Activated CD8-positive, alpha-beta T cell treated with anti-CD3 and anti-CD28 coated beads for 36 hours (primary cell): ENCODE measurements around the gene STOML1. TPM values are rescaled to one million over a fixed set of nuclear protein-coding genes. Genes with fewer than 3 reads are reported as not detected.

Experiments
- ATAC-seq: fragments of 200-7000 bp; cut with Tn5 transposase; one replicate; pipeline ENCODE4 v1.10.0; 2021; ENCODE audit warnings: mild to moderate bottlenecking, moderate library complexity
- CTCF ChIA-PET: fragments of 350-600 bp; sonication (Branson Sonifier 250); formaldehyde crosslinking; loops from one replicate; lab custom pipeline; 2021; ENCODE audit warnings: antibody characterized with exemption; lab: Charles Lee
- POLR2A ChIA-PET: fragments of 350-600 bp; sonication (Branson Sonifier 250); formaldehyde crosslinking; loops from one replicate; lab custom pipeline; 2021; ENCODE audit warnings: antibody characterized with exemption; lab: Charles Lee
- DNase-seq: peaks from one replicate; pipeline ENCODE4 v3.0.0-alpha.2; 2020
- H3K27ac Mint-ChIP-seq: one replicate; pipeline ENCODE4 v1.8.0; 2021; ENCODE audit warnings: mild to moderate bottlenecking, mixed read lengths
- H3K27me3 Mint-ChIP-seq: one replicate; pipeline ENCODE4 v1.8.0; 2021; ENCODE audit warnings: mixed read lengths
- H3K36me3 Mint-ChIP-seq: one replicate; pipeline ENCODE4 v1.8.0; 2021; ENCODE audit warnings: low read depth, mixed read lengths
- H3K4me1 Mint-ChIP-seq: one replicate; pipeline ENCODE4 v1.8.0; 2021; ENCODE audit warnings: low read depth, mixed read lengths
- H3K4me3 Mint-ChIP-seq: one replicate; pipeline ENCODE4 v1.8.0; 2021; ENCODE audit warnings: mild to moderate bottlenecking, moderate library complexity, mixed read lengths
- H3K9me3 Mint-ChIP-seq: one replicate; pipeline ENCODE4 v1.8.0; 2021; ENCODE audit warnings: mixed read lengths
- intact Hi-C: fragments of 100-400 bp; cut with micrococcal nuclease; formaldehyde crosslinking; loops from one replicate; pipeline ENCODE4 v1.10.0; 2022
- total RNA-seq, 2 experiments: library from RNA; stranded (reverse); gene quantifications; one replicate each; pipeline ENCODE4 v1.2.3, GENCODE V29; 2021
- TF ChIP-seq, protein P1 (sequence below): fragments of 200-600 bp; IDR thresholded peaks from one replicate; pipeline ENCODE4 v1.8.0; 2022; ENCODE audit warnings: antibody characterized with exemption, mild to moderate bottlenecking

Gene STOML1
- total RNA-seq, 2 experiments from 2014 or later = 5.2 to 6.5 TPM

DNA sequence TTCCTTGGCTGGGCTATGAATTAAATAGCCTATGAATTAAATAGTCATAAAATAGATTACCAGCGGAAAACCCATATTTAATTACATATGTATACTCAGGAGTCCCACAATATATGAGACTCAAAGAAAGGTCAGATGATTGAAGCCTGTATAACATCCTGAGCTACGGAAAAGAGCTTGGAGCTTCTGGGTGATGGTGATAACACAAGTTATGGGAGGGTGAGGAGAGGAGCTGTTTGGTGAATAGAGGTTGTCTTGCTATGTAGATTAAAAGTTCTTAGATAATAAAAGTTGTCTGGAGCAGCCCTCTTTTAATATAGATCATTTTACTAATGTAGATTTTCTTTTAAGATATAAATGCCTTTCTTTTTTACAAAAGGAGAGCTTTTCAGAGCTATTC lies 4.2 kb upstream of the STOML1 start:
- Mint-ChIP-seq H3K4me3 (peak overlapping the region; percentile 91), H3K27ac (peak overlapping the region; percentile 93), H3K36me3 (peaks cover 31% of the 10 kb centered on the region), H3K4me1 (peaks cover 59% of the 10 kb centered on the region), H3K27me3 (no peaks in the 10 kb centered on the region), H3K9me3 (no peaks in the 10 kb centered on the region)
- DNase-seq (no peak), ATAC-seq (no peak)
- intact Hi-C loops = no loop called here
- TF ChIP-seq, protein P1, sequence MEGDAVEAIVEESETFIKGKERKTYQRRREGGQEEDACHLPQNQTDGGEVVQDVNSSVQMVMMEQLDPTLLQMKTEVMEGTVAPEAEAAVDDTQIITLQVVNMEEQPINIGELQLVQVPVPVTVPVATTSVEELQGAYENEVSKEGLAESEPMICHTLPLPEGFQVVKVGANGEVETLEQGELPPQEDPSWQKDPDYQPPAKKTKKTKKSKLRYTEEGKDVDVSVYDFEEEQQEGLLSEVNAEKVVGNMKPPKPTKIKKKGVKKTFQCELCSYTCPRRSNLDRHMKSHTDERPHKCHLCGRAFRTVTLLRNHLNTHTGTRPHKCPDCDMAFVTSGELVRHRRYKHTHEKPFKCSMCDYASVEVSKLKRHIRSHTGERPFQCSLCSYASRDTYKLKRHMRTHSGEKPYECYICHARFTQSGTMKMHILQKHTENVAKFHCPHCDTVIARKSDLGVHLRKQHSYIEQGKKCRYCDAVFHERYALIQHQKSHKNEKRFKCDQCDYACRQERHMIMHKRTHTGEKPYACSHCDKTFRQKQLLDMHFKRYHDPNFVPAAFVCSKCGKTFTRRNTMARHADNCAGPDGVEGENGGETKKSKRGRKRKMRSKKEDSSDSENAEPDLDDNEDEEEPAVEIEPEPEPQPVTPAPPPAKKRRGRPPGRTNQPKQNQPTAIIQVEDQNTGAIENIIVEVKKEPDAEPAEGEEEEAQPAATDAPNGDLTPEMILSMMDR = no peak
- POLR2A ChIA-PET = interaction anchor here (0.6 to 1.2 kb wide), 3 partner anchors 10 to 363 kb away, joined by 3 to 9 read pairs (median 4); no protein-coding TSS in a partner anchor
- CTCF ChIA-PET = interaction anchor here (0.8 to 1.6 kb wide), 5 partner anchors 11 to 32 kb away, joined by 4 to 13 read pairs (median 4); no protein-coding TSS in a partner anchor

GRCh38 chr15:73994912-73995622 lies 3.0 kb upstream of the STOML1 start:
- peak overlapping the region; percentile 93 for H3K27ac Mint-ChIP-seq
- ChIA-PET POLR2A (interaction anchor here (1.1 to 2.9 kb wide), 4 partner anchors 12 to 37 kb away, joined by 3 to 24 read pairs (median 9); no protein-coding TSS in a partner anchor), CTCF (interaction anchor here (0.9 to 11.4 kb wide), 8 partner anchors 9 to 54 kb away, joined by 3 to 106 read pairs (median 6); no protein-coding TSS in a partner anchor)
- peaks cover 31% of the 10 kb centered on the region for H3K36me3 Mint-ChIP-seq
- no peaks in the 10 kb centered on the region for H3K27me3 Mint-ChIP-seq
- DNase-seq (peak; percentile 23), ATAC-seq (no peak)
- H3K4me1 Mint-ChIP-seq = peaks cover 56% of the 10 kb centered on the region
- intact Hi-C loops = no loop called here
- TF ChIP-seq, protein P1 = no peak
- peak overlapping the region; percentile 91 for H3K4me3 Mint-ChIP-seq
- no peaks in the 10 kb centered on the region for H3K9me3 Mint-ChIP-seq

DNA sequence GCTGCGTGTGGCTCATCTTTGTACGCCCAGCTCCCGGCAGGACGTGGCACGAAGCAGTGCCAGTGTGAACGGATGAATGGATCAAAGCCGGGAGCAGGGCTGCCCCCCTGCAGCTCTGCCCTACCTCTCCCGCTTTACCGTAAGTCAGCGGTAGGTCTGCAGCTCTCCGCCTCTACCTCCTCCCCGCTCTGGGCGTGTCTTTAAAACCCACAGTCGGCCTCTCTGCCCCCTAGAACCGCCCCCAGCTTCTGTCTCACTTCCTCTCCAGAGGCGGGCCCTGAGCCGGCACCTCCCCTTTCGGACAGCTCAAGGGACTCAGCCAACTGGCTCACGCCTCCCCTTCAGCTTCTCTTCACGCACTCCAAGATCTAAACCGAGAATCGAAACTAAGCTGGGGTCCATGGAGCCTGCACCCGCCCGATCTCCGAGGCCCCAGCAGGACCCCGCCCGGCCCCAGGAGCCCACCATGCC lies 2.4 kb upstream of the STOML1 start, which contains the start of gene PML:
TSS of gene PML (plus strand) at position 304 of the 471 bp plus-strand sequence. CDS start at position 401, 97 bp downstream.
- intact Hi-C loops = no loop called here
- Mint-ChIP-seq H3K36me3 (peaks cover 28% of the 10 kb centered on the region), H3K4me1 (peaks cover 55% of the 10 kb centered on the region), H3K9me3 (no peaks in the 10 kb centered on the region), H3K27me3 (no peaks in the 10 kb centered on the region), H3K4me3 (peak within 1 kb of the TSS; percentile 91), H3K27ac (peak within 1 kb of the TSS; percentile 93)
- ATAC-seq (peak; percentile 89), DNase-seq (peak; percentile 98)
- TF ChIP-seq, protein P1 = no peak
- CTCF ChIA-PET = interaction anchor here (0.9 to 11.4 kb wide), 9 partner anchors 10 to 54 kb away, joined by 3 to 106 read pairs (median 5); no protein-coding TSS in a partner anchor
- POLR2A ChIA-PET = interaction anchor here (1.1 to 2.9 kb wide), 4 partner anchors 12 to 36 kb away, joined by 3 to 24 read pairs (median 9); no protein-coding TSS in a partner anchor

GRCh38 chr15:73993211-73993994 lies 1.3 kb upstream of the STOML1 start:
- TF ChIP-seq, protein P1 = no peak
- POLR2A ChIA-PET = interaction anchor here (2.0 to 2.9 kb wide), 3 partner anchors 11 to 15 kb away, joined by 7 to 24 read pairs (median 11); no protein-coding TSS in a partner anchor
- DNase-seq = no peak
- no peaks in the 10 kb centered on the region for H3K27me3 Mint-ChIP-seq
- ATAC-seq = no peak
- no peaks in the 10 kb centered on the region for H3K9me3 Mint-ChIP-seq
- peak overlapping the region; percentile 91 for H3K4me3 Mint-ChIP-seq
- H3K27ac Mint-ChIP-seq = peak overlapping the region; percentile 93
- intact Hi-C loops = no loop called here
- H3K36me3 Mint-ChIP-seq = peaks cover 18% of the 10 kb centered on the region
- CTCF ChIA-PET = interaction anchor here (1.0 to 11.4 kb wide), 9 partner anchors 9 to 55 kb away, joined by 3 to 106 read pairs (median 5); no protein-coding TSS in a partner anchor
- peaks cover 47% of the 10 kb centered on the region for H3K4me1 Mint-ChIP-seq
